Psoas muscle (tissue), 8 donors: ENCODE data around the gene COL4A2. TPM values are rescaled to one million over a fixed set of nuclear protein-coding genes. Genes with fewer than 3 reads are reported as not detected.

Experiments
- ATAC-seq, 4 donors: fragments of 200-7000 bp; cut with Tn5 transposase; one replicate each; pipeline ENCODE4 v1.9.1; 2020; ENCODE audit warnings: moderate library complexity in 3 of 4, mild to moderate bottlenecking in 2 of 4
- DNase-seq, 2 donors: peaks; one replicate each; pipeline ENCODE4 v3.0.0-alpha.2; 2020
- H3K27ac ChIP-seq: fragments of 200-600 bp; one replicate; pipeline ENCODE4 v1.8.0; 2022
- H3K27me3 ChIP-seq, 3 donors: fragments of 200-600 bp in 1 of 3; one replicate each; pipeline versions ENCODE4 v1.6.1 to v1.8.0; 2013 to 2022; ENCODE audit warnings: low read length in 2 of 3, mild to moderate bottlenecking in 2 of 3, moderate library complexity in 1 of 3; ENCODE audit not compliant: insufficient read depth in 3 of 3
- H3K36me3 ChIP-seq, 2 donors: fragments of 200-600 bp in 1 of 2; one replicate each; pipeline versions ENCODE4 v1.6.1 to v1.8.0; 2013 to 2022; ENCODE audit warnings: low read depth in 1 of 2, mild to moderate bottlenecking in 1 of 2, moderate library complexity in 1 of 2; ENCODE audit not compliant: insufficient read depth in 1 of 2
- H3K4me1 ChIP-seq: fragments of 200-600 bp; one replicate; pipeline ENCODE4 v1.8.0; 2022
- H3K4me3 ChIP-seq: fragments of 200-600 bp; one replicate; pipeline ENCODE4 v1.8.0; 2022; ENCODE audit warnings: mild to moderate bottlenecking
- H3K9me3 ChIP-seq: fragments of 200-600 bp; one replicate; pipeline ENCODE4 v1.8.0; 2022
- CTCF ChIP-seq: fragments of 200-600 bp; IDR thresholded peaks from one replicate; pipeline ENCODE4 v1.8.0; 2022; ENCODE audit warnings: antibody characterized with exemption
- WGBS, 3 donors: extraction: QIAGEN DNeasy Blood & Tissue Kit; methylation state at CpG; one replicate each; pipeline versions ENCODE4 v1.1.6 to v1.1.7; 2013; 5-methylcytosine and 5-hydroxymethylcytosine counted together
- intact Hi-C, 2 donors: fragments of 100-400 bp; cut with DNase I; formaldehyde crosslinking; loops; one replicate each; pipeline versions ENCODE4 v1.11.0 to v1.14.2; 2022
- polyA plus RNA-seq, 3 donors: library from polyadenylated mRNA; stranded (reverse); fragments of 200-250 nt; gene quantifications; one replicate each; pipeline ENCODE4 v1.2.3, GENCODE V29; 2013
- total RNA-seq, 4 donors: library from RNA; stranded (reverse); fragmentation: NEBNext Ultra II Directional in 2 of 4; extraction: Animal tissue kit (Norgen Biotek cat#: 25700) in 2 of 4; gene quantifications; one replicate each; pipeline versions ENCODE4 v1.2.1 to v1.2.4, GENCODE V29; 2021 to 2023
- donor health status: healthy with polysubstance abuse.
- donor health status: DM: no; HTN: no; CAD: no; lungs with moderate emphysema.
- donor health status: Bipolar disorder and iron deficiency.
- donor health status: healthy.
- donor health status: DM: yes; HTN: yes; CAD: no.
- donor health status: DM: no; HTN: no; CAD: no.
- donor health status: DM: no; HTN: no; CAD: no.
- donor health status: DM: yes; HTN: yes; CAD: no.

Gene COL4A2
- total and polyA plus RNA-seq, 7 donors, result 25.8 to 84.5 (median 57.8) TPM

GRCh38 chr13:110297766-110298504 is 9.1 kb upstream of the COL4A2 start:
- H3K4me3 ChIP-seq, result no peak overlapping the region
- WGBS, 3 donors, result 73 to 77% (median 77%) methylated on average over 12 of the region's 12 CpGs

GRCh38 chr13:110298505-110299282 is 8.4 kb upstream of the COL4A2 start:
- intact Hi-C loops, result no loop called here
- Histone ChIP-seq H3K27me3 (peaks cover 0 to 30% (median 3%) of the 10 kb centered on the region in 3 donors), H3K4me3 (peak overlapping the region; percentile 15), H3K36me3 (no peaks in the 10 kb centered on the region), H3K4me1 (peaks cover 7% of the 10 kb centered on the region), H3K9me3 (no peaks in the 10 kb centered on the region), H3K27ac (no peak overlapping the region)
- 42 to 51% (median 50%) methylated on average over 32 to 33 of the region's 33 CpGs for WGBS, 3 donors
- no peak for DNase-seq
- ATAC-seq, result peak in 2 of 4 donors; percentile 38 to 41
- no peak for TF ChIP-seq CTCF

More at GRCh38 chr13:110297766-110298504, 9.1 kb upstream of the COL4A2 start:
- Histone ChIP-seq H3K9me3 (no peaks in the 10 kb centered on the region), H3K36me3 (no peaks in the 10 kb centered on the region), H3K27ac (no peak overlapping the region), H3K27me3 (peaks cover 0 to 24% (median 3%) of the 10 kb centered on the region in 3 donors), H3K4me1 (peaks cover 2% of the 10 kb centered on the region)
- DNase-seq (no peak), ATAC-seq (no peak)
- intact Hi-C loops, result no loop called here
- TF ChIP-seq CTCF, result no peak

GRCh38 chr13:110299283-110299840 is 7.7 kb upstream of the COL4A2 start:
- no peak for TF ChIP-seq CTCF
- WGBS, 3 donors, result 45 to 54% (median 47%) methylated on average over 10 of the region's 10 CpGs
- Histone ChIP-seq H3K4me1 (peaks cover 7% of the 10 kb centered on the region), H3K9me3 (no peaks in the 10 kb centered on the region), H3K36me3 (no peaks in the 10 kb centered on the region), H3K27me3 (peaks cover 0 to 35% (median 3%) of the 10 kb centered on the region in 3 donors), H3K27ac (no peak overlapping the region), H3K4me3 (peak overlapping the region; percentile 15)
- intact Hi-C loops, result no loop called here
- DNase-seq (no peak), ATAC-seq (no peak)

GRCh38 chr13:110300090-110300815 is 6.8 kb upstream of the COL4A2 start:
- intact Hi-C loops, result no loop called here
- H3K27ac ChIP-seq, result no peak overlapping the region
- TF ChIP-seq CTCF, result no peak
- DNase-seq, result no peak
- H3K27me3 ChIP-seq, result peaks cover 0 to 41% (median 3%) of the 10 kb centered on the region in 3 donors
- ATAC-seq, result no peak
- 47 to 52% (median 48%) methylated on average over 3 of the region's 3 CpGs for WGBS, 3 donors
- no peak overlapping the region for H3K4me3 ChIP-seq
- peaks cover 7% of the 10 kb centered on the region for H3K4me1 ChIP-seq
- no peaks in the 10 kb centered on the region for H3K36me3 ChIP-seq
- H3K9me3 ChIP-seq, result no peaks in the 10 kb centered on the region
